Right lobe of liver (tissue), 4 donors: ENCODE data around the gene ZNF691.

ENCODE experiments used
- CTCF ChIP-seq, 4 donors: fragments of 200-600 bp in 3 of 4; fragments of 450-650 bp in 1 of 4; IDR thresholded peaks; one replicate each; pipeline versions ENCODE4 v1.5.1 to v1.8.0; 2016 to 2022; ENCODE audit warnings: antibody characterized with exemption in 4 of 4, mild to moderate bottlenecking in 2 of 4
- POLR2A ChIP-seq: fragments of 450-650 bp; IDR thresholded peaks from one replicate; pipeline ENCODE4 v1.6.1; 2017; ENCODE audit warnings: antibody characterized with exemption, mild to moderate bottlenecking
- donor health status: DM: no; HTN: no; CAD: no.
- donor health status: DM: no; HTN: no; CAD: no.
- donor health status: DM: no; HTN: yes; CAD: no.

GRCh38 chr1:42886800-42887199, 40.4 kb downstream of the ZNF691 start:
- TF ChIP-seq CTCF (IDR thresholded peaks at IDR 0.05), result no peak
- TF ChIP-seq POLR2A, result no peak
